Measurements from ENCODE around the gene RCAN1.

RCAN1 gene

GRCh38 chr21:34619841-34620665 lies 5.1 kb upstream of the RCAN1 start:
- Histone ChIP-seq H3K27me3 (replicated peaks; ENCODE audit: control insufficient read depth, insufficient read depth, low read length) (peaks cover 3% of the 10 kb centered on the region), H3K4me1 (ENCODE audit: control insufficient read depth, insufficient read depth, low read length) (no peaks in the 10 kb centered on the region), H3K36me3 (ENCODE audit: control insufficient read depth, insufficient read depth, low read length, severe bottlenecking) (no peaks in the 10 kb centered on the region), H3K9me3 (ENCODE audit: control insufficient read depth, low read length) (no peaks in the 10 kb centered on the region), H3K4me3 (ENCODE audit: low read length) (no peak overlapping the region), H3K9ac (ENCODE audit: low read length) (no peak overlapping the region)
- DNase-seq (ENCODE audit: low read depth), result no peak

- H3K27me3 ChIP-seq (replicated peaks; ENCODE audit: control insufficient read depth, insufficient read depth, low read length), result peaks cover 3% of the 10 kb centered on the region
- H3K4me1 ChIP-seq (ENCODE audit: control insufficient read depth, insufficient read depth, low read length), result peaks cover 3% of the 10 kb centered on the region
- H3K4me3 ChIP-seq (ENCODE audit: low read length), result no peak overlapping the region
- no peaks in the 10 kb centered on the region for H3K36me3 ChIP-seq (ENCODE audit: control insufficient read depth, insufficient read depth, low read length, severe bottlenecking)
- no peak for DNase-seq (ENCODE audit: low read depth)
- H3K9me3 ChIP-seq (ENCODE audit: control insufficient read depth, low read length), result no peaks in the 10 kb centered on the region
- H3K9ac ChIP-seq (ENCODE audit: low read length), result no peak overlapping the region
Measured at GRCh38 chr21:34618941-34619340, 4.0 kb upstream of the RCAN1 start.

GRCh38 chr21:34617753-34618339 lies 2.9 kb upstream of the RCAN1 start:
- H3K4me1 ChIP-seq (ENCODE audit: control insufficient read depth, insufficient read depth, low read length), result peaks cover 6% of the 10 kb centered on the region
- H3K9ac ChIP-seq (ENCODE audit: low read length), result no peak overlapping the region
- H3K36me3 ChIP-seq (ENCODE audit: control insufficient read depth, insufficient read depth, low read length, severe bottlenecking), result no peaks in the 10 kb centered on the region
- H3K4me3 ChIP-seq (ENCODE audit: low read length), result no peak overlapping the region
- H3K27me3 ChIP-seq (replicated peaks; ENCODE audit: control insufficient read depth, insufficient read depth, low read length), result no peaks in the 10 kb centered on the region
- H3K9me3 ChIP-seq (ENCODE audit: control insufficient read depth, low read length), result no peaks in the 10 kb centered on the region
- DNase-seq (ENCODE audit: low read depth), result no peak

- peaks cover 6% of the 10 kb centered on the region for H3K4me1 ChIP-seq (ENCODE audit: control insufficient read depth, insufficient read depth, low read length)
- no peaks in the 10 kb centered on the region for H3K27me3 ChIP-seq (replicated peaks; ENCODE audit: control insufficient read depth, insufficient read depth, low read length)
- no peaks in the 10 kb centered on the region for H3K36me3 ChIP-seq (ENCODE audit: control insufficient read depth, insufficient read depth, low read length, severe bottlenecking)
- H3K9ac ChIP-seq (ENCODE audit: low read length), result peak overlapping the region; percentile 85
- H3K4me3 ChIP-seq (ENCODE audit: low read length), result peak overlapping the region; percentile 92
- no peak for DNase-seq (ENCODE audit: low read depth)
- H3K9me3 ChIP-seq (ENCODE audit: control insufficient read depth, low read length), result no peaks in the 10 kb centered on the region
Measured at GRCh38 chr21:34615487-34615814, 538 bp upstream of the RCAN1 start.

- DNase-seq (ENCODE audit: low read depth), result peak; percentile 48
- Histone ChIP-seq H3K27me3 (replicated peaks; ENCODE audit: control insufficient read depth, insufficient read depth, low read length) (no peaks in the 10 kb centered on the region), H3K4me3 (ENCODE audit: low read length) (peak overlapping the region; percentile 92), H3K9ac (ENCODE audit: low read length) (peak overlapping the region; percentile 85), H3K36me3 (ENCODE audit: control insufficient read depth, insufficient read depth, low read length, severe bottlenecking) (no peaks in the 10 kb centered on the region), H3K4me1 (ENCODE audit: control insufficient read depth, insufficient read depth, low read length) (peaks cover 6% of the 10 kb centered on the region), H3K9me3 (ENCODE audit: control insufficient read depth, low read length) (no peaks in the 10 kb centered on the region)
Measured at GRCh38 chr21:34613679-34614627, 960 bp downstream of the RCAN1 start.

GRCh38 chr21:34612557-34612956 lies 2.4 kb downstream of the RCAN1 start:
- Histone ChIP-seq H3K9ac (ENCODE audit: low read length) (no peak overlapping the region), H3K4me1 (ENCODE audit: control insufficient read depth, insufficient read depth, low read length) (peaks cover 6% of the 10 kb centered on the region), H3K9me3 (ENCODE audit: control insufficient read depth, low read length) (no peaks in the 10 kb centered on the region), H3K4me3 (ENCODE audit: low read length) (no peak overlapping the region), H3K27me3 (replicated peaks; ENCODE audit: control insufficient read depth, insufficient read depth, low read length) (no peaks in the 10 kb centered on the region), H3K36me3 (ENCODE audit: control insufficient read depth, insufficient read depth, low read length, severe bottlenecking) (no peaks in the 10 kb centered on the region)
- no peak for DNase-seq (ENCODE audit: low read depth)

- Histone ChIP-seq H3K9ac (ENCODE audit: low read length) (no peak overlapping the region), H3K4me3 (ENCODE audit: low read length) (no peak overlapping the region), H3K36me3 (ENCODE audit: control insufficient read depth, insufficient read depth, low read length, severe bottlenecking) (no peaks in the 10 kb centered on the region), H3K27me3 (replicated peaks; ENCODE audit: control insufficient read depth, insufficient read depth, low read length) (no peaks in the 10 kb centered on the region), H3K9me3 (ENCODE audit: control insufficient read depth, low read length) (no peaks in the 10 kb centered on the region), H3K4me1 (ENCODE audit: control insufficient read depth, insufficient read depth, low read length) (peaks cover 6% of the 10 kb centered on the region)
- DNase-seq (ENCODE audit: low read depth), result no peak
Measured at GRCh38 chr21:34612056-34612455, 2.9 kb downstream of the RCAN1 start.

GRCh38 chr21:34611528-34611927 lies 3.4 kb downstream of the RCAN1 start:
- no peaks in the 10 kb centered on the region for H3K36me3 ChIP-seq (ENCODE audit: control insufficient read depth, insufficient read depth, low read length, severe bottlenecking)
- no peaks in the 10 kb centered on the region for H3K27me3 ChIP-seq (replicated peaks; ENCODE audit: control insufficient read depth, insufficient read depth, low read length)
- H3K9me3 ChIP-seq (ENCODE audit: control insufficient read depth, low read length), result no peaks in the 10 kb centered on the region
- H3K4me1 ChIP-seq (ENCODE audit: control insufficient read depth, insufficient read depth, low read length), result peaks cover 6% of the 10 kb centered on the region
- H3K4me3 ChIP-seq (ENCODE audit: low read length), result no peak overlapping the region
- no peak for DNase-seq (ENCODE audit: low read depth)
- no peak overlapping the region for H3K9ac ChIP-seq (ENCODE audit: low read length)

- H3K27me3 ChIP-seq (replicated peaks; ENCODE audit: control insufficient read depth, insufficient read depth, low read length), result no peaks in the 10 kb centered on the region
- H3K4me3 ChIP-seq (ENCODE audit: low read length), result no peak overlapping the region
- no peak overlapping the region for H3K9ac ChIP-seq (ENCODE audit: low read length)
- H3K36me3 ChIP-seq (ENCODE audit: control insufficient read depth, insufficient read depth, low read length, severe bottlenecking), result no peaks in the 10 kb centered on the region
- no peak for DNase-seq (ENCODE audit: low read depth)
- peaks cover 6% of the 10 kb centered on the region for H3K4me1 ChIP-seq (ENCODE audit: control insufficient read depth, insufficient read depth, low read length)
- H3K9me3 ChIP-seq (ENCODE audit: control insufficient read depth, low read length), result no peaks in the 10 kb centered on the region
Measured at GRCh38 chr21:34609933-34610549, 4.9 kb downstream of the RCAN1 start.

- no peak overlapping the region for H3K9ac ChIP-seq (ENCODE audit: low read length)
- H3K4me3 ChIP-seq (ENCODE audit: low read length), result no peak overlapping the region
- H3K4me1 ChIP-seq (ENCODE audit: control insufficient read depth, insufficient read depth, low read length), result peaks cover 6% of the 10 kb centered on the region
- H3K36me3 ChIP-seq (ENCODE audit: control insufficient read depth, insufficient read depth, low read length, severe bottlenecking), result no peaks in the 10 kb centered on the region
- no peak for DNase-seq (ENCODE audit: low read depth)
- no peaks in the 10 kb centered on the region for H3K27me3 ChIP-seq (replicated peaks; ENCODE audit: control insufficient read depth, insufficient read depth, low read length)
- H3K9me3 ChIP-seq (ENCODE audit: control insufficient read depth, low read length), result no peaks in the 10 kb centered on the region
Measured at GRCh38 chr21:34609244-34609932, 5.5 kb downstream of the RCAN1 start.

Data from adipocyte (in vitro differentiated cells).